Endothelial cell (in vitro differentiated cells): Measurements from ENCODE around the gene ZNF318. TPM values are rescaled to one million over a fixed set of nuclear protein-coding genes. Genes with fewer than 3 reads are reported as not detected.
A peak's percentile ranks its signal among the peaks of the same experiment; 100 is the strongest.

ENCODE experiments used
- DNase-seq: peaks from one replicate; pipeline ENCODE4 v3.0.0; 2021; ENCODE audit warnings: low spot score
- H3K27ac Mint-ChIP-seq: one replicate; pipeline ENCODE4 v1.8.0; 2021; ENCODE audit warnings: mixed read lengths, inconsistent platforms; ENCODE audit not compliant: unreplicated experiment
- H3K27me3 Mint-ChIP-seq: one replicate; pipeline ENCODE4 v1.8.0; 2021; ENCODE audit warnings: mild to moderate bottlenecking, moderate library complexity, mixed read lengths, inconsistent platforms; ENCODE audit not compliant: unreplicated experiment
- H3K36me3 Mint-ChIP-seq: one replicate; pipeline ENCODE4 v1.8.0; 2021; ENCODE audit warnings: mild to moderate bottlenecking, low read depth, mixed read lengths, inconsistent platforms; ENCODE audit not compliant: unreplicated experiment
- H3K4me1 Mint-ChIP-seq: one replicate; pipeline ENCODE4 v1.8.0; 2021; ENCODE audit warnings: mild to moderate bottlenecking, mixed read lengths, inconsistent platforms; ENCODE audit not compliant: unreplicated experiment
- H3K4me3 Mint-ChIP-seq: one replicate; pipeline ENCODE4 v1.8.0; 2021; ENCODE audit warnings: mild to moderate bottlenecking, mixed read lengths, inconsistent platforms; ENCODE audit not compliant: unreplicated experiment
- H3K9me3 Mint-ChIP-seq: one replicate; pipeline ENCODE4 v1.8.0; 2021; ENCODE audit warnings: mixed read lengths, inconsistent platforms; ENCODE audit not compliant: unreplicated experiment
- total RNA-seq: library from RNA; stranded (reverse); fragmentation: NEBNext Ultra II Directional; extraction: Animal tissue kit (Norgen Biotek cat#: 25700); gene quantifications from one replicate; pipeline ENCODE4 v1.2.1, GENCODE V29; 2021; ENCODE audit not compliant: unreplicated experiment
- TF ChIP-seq, protein P1 (sequence below): fragments of 200-600 bp; sonication (generic); IDR thresholded peaks from one replicate; pipeline ENCODE4 v1.5.0; 2021; ENCODE audit warnings: antibody characterized with exemption; ENCODE audit not compliant: unreplicated experiment

Gene ZNF318
- total RNA-seq, 1 donor from 2014 or later, result 26.7 TPM

DNA sequence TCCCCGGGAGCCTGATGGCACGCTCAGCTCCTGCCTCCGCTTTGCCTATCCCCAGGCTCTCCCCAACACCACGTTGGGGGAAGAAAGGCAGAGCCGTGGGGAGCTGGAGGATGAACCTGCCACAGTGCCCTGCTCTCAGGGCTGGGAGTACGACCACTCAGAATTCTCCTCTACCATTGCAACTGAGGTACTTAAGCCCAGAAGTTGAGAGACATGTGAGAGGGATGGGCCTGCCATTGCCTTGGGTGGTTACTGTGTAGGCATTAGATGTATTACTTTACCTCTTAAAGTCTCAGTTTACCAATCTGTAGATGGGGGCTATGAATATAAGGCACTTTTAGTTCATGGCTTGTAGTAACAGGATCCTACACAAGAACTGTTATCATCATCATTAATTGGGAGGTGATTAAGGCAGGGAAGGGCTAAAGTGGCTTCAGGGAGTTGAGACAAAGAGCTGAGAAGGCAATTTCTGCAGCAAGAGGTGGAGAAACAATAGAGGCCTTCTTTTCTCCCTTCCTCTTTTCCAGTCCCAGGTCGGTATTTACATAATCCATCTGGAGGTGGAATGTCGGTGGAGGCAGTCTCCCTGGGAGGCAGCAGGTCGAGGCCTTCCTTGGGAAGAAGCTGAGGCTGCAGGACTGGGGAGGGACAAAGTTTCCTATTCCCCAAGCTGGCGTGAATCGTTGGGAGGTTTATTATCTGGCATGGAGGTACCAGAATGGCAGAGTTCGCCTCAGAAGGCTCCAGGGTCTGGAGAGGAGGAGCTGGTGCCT, 70.7 kb downstream of the ZNF318 start:
- no peaks in the 10 kb centered on the region for H3K9me3 Mint-ChIP-seq
- TF ChIP-seq, protein P1, sequence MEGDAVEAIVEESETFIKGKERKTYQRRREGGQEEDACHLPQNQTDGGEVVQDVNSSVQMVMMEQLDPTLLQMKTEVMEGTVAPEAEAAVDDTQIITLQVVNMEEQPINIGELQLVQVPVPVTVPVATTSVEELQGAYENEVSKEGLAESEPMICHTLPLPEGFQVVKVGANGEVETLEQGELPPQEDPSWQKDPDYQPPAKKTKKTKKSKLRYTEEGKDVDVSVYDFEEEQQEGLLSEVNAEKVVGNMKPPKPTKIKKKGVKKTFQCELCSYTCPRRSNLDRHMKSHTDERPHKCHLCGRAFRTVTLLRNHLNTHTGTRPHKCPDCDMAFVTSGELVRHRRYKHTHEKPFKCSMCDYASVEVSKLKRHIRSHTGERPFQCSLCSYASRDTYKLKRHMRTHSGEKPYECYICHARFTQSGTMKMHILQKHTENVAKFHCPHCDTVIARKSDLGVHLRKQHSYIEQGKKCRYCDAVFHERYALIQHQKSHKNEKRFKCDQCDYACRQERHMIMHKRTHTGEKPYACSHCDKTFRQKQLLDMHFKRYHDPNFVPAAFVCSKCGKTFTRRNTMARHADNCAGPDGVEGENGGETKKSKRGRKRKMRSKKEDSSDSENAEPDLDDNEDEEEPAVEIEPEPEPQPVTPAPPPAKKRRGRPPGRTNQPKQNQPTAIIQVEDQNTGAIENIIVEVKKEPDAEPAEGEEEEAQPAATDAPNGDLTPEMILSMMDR, result no peak
- no peaks in the 10 kb centered on the region for H3K4me1 Mint-ChIP-seq
- no peak for DNase-seq
- no peaks in the 10 kb centered on the region for H3K36me3 Mint-ChIP-seq
- H3K4me3 Mint-ChIP-seq, result peak overlapping the region; percentile 29
- peaks cover 8% of the 10 kb centered on the region for H3K27me3 Mint-ChIP-seq
- H3K27ac Mint-ChIP-seq, result no peak overlapping the region

DNA sequence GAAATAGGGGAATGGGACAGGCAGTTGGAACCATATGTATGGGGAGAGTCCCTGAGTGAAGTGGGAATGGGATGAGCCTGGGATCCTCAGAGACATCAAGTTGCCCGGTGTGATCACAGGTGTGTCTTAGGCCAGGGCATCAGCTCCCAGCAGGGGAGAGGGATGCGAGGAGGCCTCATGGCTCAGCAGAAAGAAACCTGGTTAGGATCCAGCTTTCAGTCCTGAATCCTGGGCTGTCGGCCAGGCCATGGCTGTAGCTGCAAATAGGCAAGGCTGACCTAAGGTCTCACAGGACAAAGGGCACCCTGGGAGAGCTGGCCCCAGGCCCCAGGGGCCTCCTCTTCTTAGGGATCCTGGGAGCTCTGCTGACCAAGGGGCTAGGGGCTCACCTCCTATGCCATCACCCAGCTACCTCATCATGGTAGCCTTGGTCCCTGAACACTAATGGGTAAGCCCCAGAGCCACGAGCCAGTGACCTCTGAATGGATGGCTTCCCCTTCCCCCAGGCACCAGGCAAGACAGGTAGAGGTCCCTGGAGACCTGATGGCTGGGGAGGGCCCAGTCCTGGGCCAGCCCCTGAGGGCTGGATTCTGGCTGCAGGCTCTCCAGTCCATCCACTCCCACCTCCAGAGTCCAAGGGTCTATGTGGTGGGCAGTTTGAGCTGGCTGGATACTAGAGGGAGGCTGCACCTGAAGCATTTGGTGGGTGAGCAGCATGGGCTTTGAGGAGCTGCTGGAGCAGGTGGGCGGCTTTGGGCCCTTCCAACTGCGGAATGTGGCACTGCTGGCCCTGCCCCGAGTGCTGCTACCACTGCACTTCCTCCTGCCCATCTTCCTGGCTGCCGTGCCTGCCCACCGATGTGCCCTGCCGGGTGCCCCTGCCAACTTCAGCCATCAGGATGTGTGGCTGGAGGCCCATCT, 71.5 kb downstream of the ZNF318 start, which contains the start of gene SLC22A7:
TSS of gene SLC22A7 (plus strand) at position 617 of the 921 bp plus-strand sequence. CDS start at position 716, 99 bp downstream.
- Mint-ChIP-seq H3K4me1 (no peaks in the 10 kb centered on the region), H3K36me3 (no peaks in the 10 kb centered on the region), H3K4me3 (peak within 1 kb of the TSS; percentile 29), H3K27ac (no peak within 1 kb of the TSS), H3K27me3 (peaks cover 8% of the 10 kb centered on the region), H3K9me3 (no peaks in the 10 kb centered on the region)
- no peak for DNase-seq
- TF ChIP-seq, protein P1, result no peak

DNA sequence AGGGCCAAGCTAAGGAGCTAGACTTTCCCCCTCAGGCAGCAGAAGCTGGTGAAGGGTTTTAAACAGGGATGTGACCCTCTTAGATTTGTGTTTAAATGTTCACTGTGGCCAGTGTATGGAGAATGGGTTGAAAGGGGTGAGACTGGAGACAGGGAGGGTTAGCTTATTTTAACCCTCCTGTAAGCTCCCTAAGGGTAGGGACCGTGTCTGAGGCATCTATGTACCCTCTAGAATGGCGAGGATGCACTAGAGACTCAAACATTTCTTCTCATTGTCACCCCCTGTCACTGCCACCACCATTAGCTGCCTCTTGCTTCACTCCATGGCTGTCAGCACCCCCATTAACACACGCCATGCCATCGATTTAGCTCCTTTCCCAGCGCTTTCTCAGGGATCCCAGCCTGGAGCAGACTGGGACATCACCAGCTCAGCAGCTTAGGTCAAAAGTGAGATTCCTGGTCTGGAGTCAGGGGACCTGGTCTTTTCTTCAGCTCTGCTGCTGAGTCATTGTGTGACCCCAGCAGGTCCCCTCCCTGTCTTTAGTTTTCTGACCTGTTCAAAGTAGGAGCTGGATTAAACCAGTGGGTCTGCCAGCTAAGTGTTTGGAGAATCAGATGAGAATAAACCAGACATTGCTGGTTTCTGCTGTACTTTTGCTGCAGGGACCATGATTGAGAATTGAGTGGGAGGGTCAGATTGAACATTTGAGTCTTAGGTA, 72.5 kb downstream of the ZNF318 start:
- TF ChIP-seq, protein P1, result no peak
- H3K9me3 Mint-ChIP-seq, result no peaks in the 10 kb centered on the region

DNA sequence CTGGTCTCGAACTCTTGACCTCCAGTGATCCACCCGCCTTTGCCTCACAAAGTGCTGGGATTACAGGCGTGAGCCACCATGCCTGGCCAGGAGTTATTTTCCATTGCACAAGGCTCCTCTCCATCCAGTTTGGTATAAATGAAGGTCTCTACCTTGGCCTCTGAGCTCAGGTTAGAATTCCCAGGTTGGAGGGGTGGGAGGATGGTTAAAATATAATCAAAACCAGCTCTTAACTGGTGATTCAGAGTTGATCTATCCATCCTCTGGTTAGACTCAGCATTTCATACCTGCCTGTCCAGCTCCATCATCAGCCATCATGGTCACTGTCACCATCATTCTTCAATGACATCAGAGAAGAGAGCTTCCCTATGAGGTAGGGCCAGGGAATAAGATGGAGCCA, 74.0 kb downstream of the ZNF318 start:
- TF ChIP-seq, protein P1, result no peak
- DNase-seq, result no peak
- H3K27ac Mint-ChIP-seq, result no peak overlapping the region
- H3K4me1 Mint-ChIP-seq, result no peaks in the 10 kb centered on the region
- no peaks in the 10 kb centered on the region for H3K36me3 Mint-ChIP-seq
- H3K4me3 Mint-ChIP-seq, result no peak overlapping the region
- no peaks in the 10 kb centered on the region for H3K9me3 Mint-ChIP-seq
- peaks cover 7% of the 10 kb centered on the region for H3K27me3 Mint-ChIP-seq

More for the DNA sequence above, 72.5 kb downstream of the ZNF318 start:
- Mint-ChIP-seq H3K36me3 (no peaks in the 10 kb centered on the region), H3K4me1 (no peaks in the 10 kb centered on the region), H3K4me3 (no peak overlapping the region), H3K27me3 (peaks cover 8% of the 10 kb centered on the region), H3K27ac (no peak overlapping the region)
- no peak for DNase-seq
